Activated naive CD8-positive, alpha-beta T cell (primary cell): ENCODE data around the gene PLXNA4.

Source experiments
- H3K27ac Mint-ChIP-seq: one replicate; pipeline ENCODE4 v1.8.0; 2021; ENCODE audit warnings: mixed read lengths
- H3K27me3 Mint-ChIP-seq: one replicate; pipeline ENCODE4 v1.8.0; 2021; ENCODE audit warnings: mixed read lengths
- H3K36me3 Mint-ChIP-seq: one replicate; pipeline ENCODE4 v1.8.0; 2021; ENCODE audit warnings: mixed read lengths
- H3K4me1 Mint-ChIP-seq: one replicate; pipeline ENCODE4 v1.8.0; 2021; ENCODE audit warnings: low read depth, mixed read lengths
- H3K4me3 Mint-ChIP-seq: one replicate; pipeline ENCODE4 v1.8.0; 2021; ENCODE audit warnings: mild to moderate bottlenecking, mixed read lengths
- H3K9me3 Mint-ChIP-seq: one replicate; pipeline ENCODE4 v1.8.0; 2021; ENCODE audit warnings: low read depth, mixed read lengths

PLXNA4 gene

GRCh38 chr7:132430861-132431822, 145.1 kb downstream of the PLXNA4 start:
- Mint-ChIP-seq H3K27ac (peak overlapping the region; percentile 64), H3K36me3 (no peaks in the 10 kb centered on the region), H3K4me3 (peak overlapping the region; percentile 14), H3K4me1 (peaks cover 76% of the 10 kb centered on the region), H3K27me3 (no peaks in the 10 kb centered on the region), H3K9me3 (no peaks in the 10 kb centered on the region)

- Mint-ChIP-seq H3K9me3 (no peaks in the 10 kb centered on the region), H3K27ac (peak overlapping the region; percentile 64), H3K27me3 (no peaks in the 10 kb centered on the region), H3K36me3 (no peaks in the 10 kb centered on the region), H3K4me1 (peaks cover 74% of the 10 kb centered on the region), H3K4me3 (no peak overlapping the region)
Observed at GRCh38 chr7:132430041-132430855, 146.0 kb downstream of the PLXNA4 start.

- H3K9me3 Mint-ChIP-seq, result no peaks in the 10 kb centered on the region
- H3K27ac Mint-ChIP-seq, result no peak overlapping the region
- H3K36me3 Mint-ChIP-seq, result no peaks in the 10 kb centered on the region
- no peak overlapping the region for H3K4me3 Mint-ChIP-seq
- H3K4me1 Mint-ChIP-seq, result peaks cover 64% of the 10 kb centered on the region
- no peaks in the 10 kb centered on the region for H3K27me3 Mint-ChIP-seq
Observed at GRCh38 chr7:132429181-132429580, 147.1 kb downstream of the PLXNA4 start.

- Mint-ChIP-seq H3K27me3 (no peaks in the 10 kb centered on the region), H3K36me3 (no peaks in the 10 kb centered on the region), H3K4me1 (peaks cover 56% of the 10 kb centered on the region), H3K4me3 (no peak overlapping the region), H3K9me3 (no peaks in the 10 kb centered on the region), H3K27ac (no peak overlapping the region)
Observed at GRCh38 chr7:132428247-132428919, 147.9 kb downstream of the PLXNA4 start.

GRCh38 chr7:132425942-132426341, 150.3 kb downstream of the PLXNA4 start:
- Mint-ChIP-seq H3K4me1 (peaks cover 31% of the 10 kb centered on the region), H3K4me3 (no peak overlapping the region)

GRCh38 chr7:132424821-132425724, 151.2 kb downstream of the PLXNA4 start:
- H3K4me3 Mint-ChIP-seq, result no peak overlapping the region
- peaks cover 23% of the 10 kb centered on the region for H3K4me1 Mint-ChIP-seq
- peaks cover 8% of the 10 kb centered on the region for H3K9me3 Mint-ChIP-seq
- H3K36me3 Mint-ChIP-seq, result peaks cover 4% of the 10 kb centered on the region
- no peaks in the 10 kb centered on the region for H3K27me3 Mint-ChIP-seq
- H3K27ac Mint-ChIP-seq, result no peak overlapping the region

More at GRCh38 chr7:132425942-132426341, 150.3 kb downstream of the PLXNA4 start:
- peaks cover 1% of the 10 kb centered on the region for H3K36me3 Mint-ChIP-seq
- no peak overlapping the region for H3K27ac Mint-ChIP-seq
- H3K27me3 Mint-ChIP-seq, result no peaks in the 10 kb centered on the region
- peaks cover 5% of the 10 kb centered on the region for H3K9me3 Mint-ChIP-seq

GRCh38 chr7:132424277-132424676, 152.0 kb downstream of the PLXNA4 start:
- no peak overlapping the region for H3K4me3 Mint-ChIP-seq
- peaks cover 18% of the 10 kb centered on the region for H3K4me1 Mint-ChIP-seq
- no peaks in the 10 kb centered on the region for H3K27me3 Mint-ChIP-seq
- no peak overlapping the region for H3K27ac Mint-ChIP-seq
- H3K36me3 Mint-ChIP-seq, result peaks cover 4% of the 10 kb centered on the region
- H3K9me3 Mint-ChIP-seq, result peaks cover 8% of the 10 kb centered on the region

- Mint-ChIP-seq H3K4me1 (peaks cover 17% of the 10 kb centered on the region), H3K9me3 (peaks cover 8% of the 10 kb centered on the region), H3K27me3 (no peaks in the 10 kb centered on the region), H3K27ac (no peak overlapping the region), H3K36me3 (peaks cover 4% of the 10 kb centered on the region), H3K4me3 (no peak overlapping the region)
Observed at GRCh38 chr7:132423594-132424200, 152.6 kb downstream of the PLXNA4 start.

- Mint-ChIP-seq H3K27ac (no peak overlapping the region), H3K4me1 (peaks cover 13% of the 10 kb centered on the region), H3K27me3 (no peaks in the 10 kb centered on the region), H3K36me3 (peaks cover 4% of the 10 kb centered on the region), H3K9me3 (peaks cover 8% of the 10 kb centered on the region), H3K4me3 (no peak overlapping the region)
Observed at GRCh38 chr7:132422502-132423111, 153.7 kb downstream of the PLXNA4 start.

- H3K36me3 Mint-ChIP-seq, result peaks cover 4% of the 10 kb centered on the region
- peaks cover 8% of the 10 kb centered on the region for H3K9me3 Mint-ChIP-seq
- no peaks in the 10 kb centered on the region for H3K27me3 Mint-ChIP-seq
- no peak overlapping the region for H3K4me3 Mint-ChIP-seq
- H3K4me1 Mint-ChIP-seq, result peaks cover 5% of the 10 kb centered on the region
- H3K27ac Mint-ChIP-seq, result no peak overlapping the region
Observed at GRCh38 chr7:132420527-132420926, 155.7 kb downstream of the PLXNA4 start.

GRCh38 chr7:132419542-132419941, 156.7 kb downstream of the PLXNA4 start:
- Mint-ChIP-seq H3K4me3 (no peak overlapping the region), H3K9me3 (peaks cover 8% of the 10 kb centered on the region), H3K4me1 (peaks cover 3% of the 10 kb centered on the region), H3K27ac (no peak overlapping the region), H3K36me3 (peaks cover 4% of the 10 kb centered on the region), H3K27me3 (no peaks in the 10 kb centered on the region)

- H3K4me1 Mint-ChIP-seq, result peaks cover 3% of the 10 kb centered on the region
- no peaks in the 10 kb centered on the region for H3K27me3 Mint-ChIP-seq
- H3K27ac Mint-ChIP-seq, result no peak overlapping the region
- no peak overlapping the region for H3K4me3 Mint-ChIP-seq
- peaks cover 4% of the 10 kb centered on the region for H3K36me3 Mint-ChIP-seq
- peaks cover 8% of the 10 kb centered on the region for H3K9me3 Mint-ChIP-seq
Observed at GRCh38 chr7:132418840-132419239, 157.4 kb downstream of the PLXNA4 start.

GRCh38 chr7:132417103-132417906, 159.0 kb downstream of the PLXNA4 start:
- Mint-ChIP-seq H3K27ac (no peak overlapping the region), H3K4me1 (peaks cover 3% of the 10 kb centered on the region), H3K9me3 (peaks cover 8% of the 10 kb centered on the region), H3K4me3 (no peak overlapping the region), H3K36me3 (peaks cover 4% of the 10 kb centered on the region), H3K27me3 (no peaks in the 10 kb centered on the region)
